Peyer's patch (tissue), 4 donors: ENCODE measurements around the gene SKA3.

Source experiments
- POLR2A ChIP-seq, 2 donors: fragments of 450-650 bp; IDR thresholded peaks; one replicate each; pipeline ENCODE4 v1.5.1; 2017; ENCODE audit warnings: antibody characterized with exemption in 2 of 2, mild to moderate bottlenecking in 2 of 2, moderate library complexity in 2 of 2
- TF ChIP-seq, protein P1 (sequence below), 6 experiments: fragments of 450-650 bp in 4 of 6; fragments of 200-600 bp in 2 of 6; sonication (generic) in 1 of 6; IDR thresholded peaks; one replicate each; pipeline ENCODE4 v1.5.1; 2017 to 2019; ENCODE audit warnings: antibody characterized with exemption in 6 of 6, mild to moderate bottlenecking in 3 of 6, moderate library complexity in 1 of 6

DNA sequence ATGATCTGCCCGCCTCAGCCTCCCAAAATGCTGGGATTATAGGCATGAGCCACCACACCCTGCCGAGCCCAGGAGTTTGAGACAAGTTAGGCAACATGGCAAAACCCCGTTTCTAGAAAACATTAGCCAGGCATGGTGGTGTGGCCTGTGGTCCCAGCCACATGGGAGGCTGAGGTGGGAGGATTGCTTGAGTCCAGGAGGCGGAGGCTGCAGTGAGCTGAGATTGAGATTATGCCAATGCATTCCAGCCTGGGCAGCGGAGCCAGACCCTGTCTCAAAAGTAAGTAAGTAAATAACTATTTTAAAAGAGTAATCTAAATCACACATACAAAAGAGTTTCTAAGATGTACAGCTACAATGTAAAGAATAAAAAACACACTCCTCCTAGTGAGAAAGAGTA, 41.9 kb downstream of the SKA3 start:
- TF ChIP-seq, protein P1, sequence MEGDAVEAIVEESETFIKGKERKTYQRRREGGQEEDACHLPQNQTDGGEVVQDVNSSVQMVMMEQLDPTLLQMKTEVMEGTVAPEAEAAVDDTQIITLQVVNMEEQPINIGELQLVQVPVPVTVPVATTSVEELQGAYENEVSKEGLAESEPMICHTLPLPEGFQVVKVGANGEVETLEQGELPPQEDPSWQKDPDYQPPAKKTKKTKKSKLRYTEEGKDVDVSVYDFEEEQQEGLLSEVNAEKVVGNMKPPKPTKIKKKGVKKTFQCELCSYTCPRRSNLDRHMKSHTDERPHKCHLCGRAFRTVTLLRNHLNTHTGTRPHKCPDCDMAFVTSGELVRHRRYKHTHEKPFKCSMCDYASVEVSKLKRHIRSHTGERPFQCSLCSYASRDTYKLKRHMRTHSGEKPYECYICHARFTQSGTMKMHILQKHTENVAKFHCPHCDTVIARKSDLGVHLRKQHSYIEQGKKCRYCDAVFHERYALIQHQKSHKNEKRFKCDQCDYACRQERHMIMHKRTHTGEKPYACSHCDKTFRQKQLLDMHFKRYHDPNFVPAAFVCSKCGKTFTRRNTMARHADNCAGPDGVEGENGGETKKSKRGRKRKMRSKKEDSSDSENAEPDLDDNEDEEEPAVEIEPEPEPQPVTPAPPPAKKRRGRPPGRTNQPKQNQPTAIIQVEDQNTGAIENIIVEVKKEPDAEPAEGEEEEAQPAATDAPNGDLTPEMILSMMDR (IDR thresholded peaks at IDR 0.05) = no peak
- no peak for TF ChIP-seq POLR2A (IDR thresholded peaks at IDR 0.05)
